GM18505 (cell line): ENCODE results near the gene DRG2.

ENCODE experiments used
- ATAC-seq: cut with Tn5 transposase; IDR thresholded peaks from one replicate; pipeline ENCODE4 v1.9.1; 2021; ENCODE audit not compliant: unreplicated experiment
- POLR2A ChIP-seq: IDR thresholded peaks from 4 replicates; pipeline ENCODE4 v1.6.1; 2011; ENCODE audit warnings: borderline replicate concordance; ENCODE audit not compliant: insufficient read depth, insufficient read length; ENCODE audit errors: extremely low read depth

Gene DRG2

DNA sequence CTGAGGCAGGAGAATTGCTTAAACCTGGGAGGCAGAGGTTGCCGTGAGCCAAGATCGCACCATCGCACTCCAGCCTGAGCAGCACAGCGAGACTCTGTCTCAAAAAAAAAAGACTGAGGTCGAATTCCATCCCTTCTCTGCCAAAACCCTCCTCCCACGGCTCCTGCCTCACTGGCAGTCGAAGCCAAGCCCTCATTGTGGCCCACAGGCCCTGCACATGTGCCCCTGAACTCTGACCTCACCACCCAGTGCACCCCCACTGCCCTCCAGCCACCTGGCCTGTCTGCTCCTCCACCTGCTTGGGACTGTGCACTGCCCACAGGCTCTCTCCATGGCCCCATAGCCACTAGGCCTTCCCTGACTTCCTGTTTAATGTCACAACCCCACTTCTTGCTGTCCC lies 27.8 kb downstream of the DRG2 start:
- no peak for ATAC-seq

DNA sequence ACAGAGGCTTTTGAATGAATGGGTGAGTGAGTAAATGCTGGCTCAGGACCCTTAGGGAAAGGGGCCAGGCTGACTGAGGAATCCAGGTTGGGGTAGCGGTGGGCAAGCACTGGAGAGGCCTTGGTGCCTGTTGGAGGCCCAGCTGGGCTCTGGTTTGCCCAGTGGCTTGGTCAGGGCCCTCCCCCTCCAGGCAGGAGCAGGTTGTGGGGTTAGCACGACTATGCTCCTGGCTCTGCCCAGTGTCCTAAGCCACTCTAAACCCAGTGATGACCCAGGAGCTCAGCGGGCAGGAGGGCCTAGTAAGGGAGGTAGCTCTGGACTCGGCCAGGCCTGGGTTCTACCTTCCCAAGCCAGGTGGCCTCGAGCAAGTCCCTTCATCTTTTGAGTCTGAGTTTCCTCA lies 28.3 kb downstream of the DRG2 start:
- no peak for TF ChIP-seq POLR2A
- ATAC-seq = no peak

More for the DNA sequence above, 27.8 kb downstream of the DRG2 start:
- no peak for TF ChIP-seq POLR2A

DNA sequence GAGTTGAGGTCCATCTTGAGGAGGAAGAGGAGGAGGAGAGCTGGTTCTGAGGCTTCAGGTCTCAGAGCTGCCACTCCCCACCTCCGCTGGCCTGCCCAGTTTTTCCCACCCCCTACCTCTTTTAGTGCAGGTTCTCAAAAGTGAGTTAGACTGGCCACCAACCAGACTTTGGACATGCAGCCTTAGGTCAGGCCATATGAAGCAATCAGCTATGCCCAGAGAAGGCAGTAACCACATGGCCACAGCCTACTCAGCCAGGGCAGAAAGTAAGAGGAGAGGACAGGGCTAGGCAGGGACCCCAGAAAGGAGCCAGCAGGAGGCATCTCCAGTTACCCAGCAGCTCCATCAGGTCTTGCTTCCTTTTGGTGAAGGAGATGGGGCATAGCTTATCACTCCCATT lies 29.8 kb downstream of the DRG2 start:
- ATAC-seq = no peak
- no peak for TF ChIP-seq POLR2A

DNA sequence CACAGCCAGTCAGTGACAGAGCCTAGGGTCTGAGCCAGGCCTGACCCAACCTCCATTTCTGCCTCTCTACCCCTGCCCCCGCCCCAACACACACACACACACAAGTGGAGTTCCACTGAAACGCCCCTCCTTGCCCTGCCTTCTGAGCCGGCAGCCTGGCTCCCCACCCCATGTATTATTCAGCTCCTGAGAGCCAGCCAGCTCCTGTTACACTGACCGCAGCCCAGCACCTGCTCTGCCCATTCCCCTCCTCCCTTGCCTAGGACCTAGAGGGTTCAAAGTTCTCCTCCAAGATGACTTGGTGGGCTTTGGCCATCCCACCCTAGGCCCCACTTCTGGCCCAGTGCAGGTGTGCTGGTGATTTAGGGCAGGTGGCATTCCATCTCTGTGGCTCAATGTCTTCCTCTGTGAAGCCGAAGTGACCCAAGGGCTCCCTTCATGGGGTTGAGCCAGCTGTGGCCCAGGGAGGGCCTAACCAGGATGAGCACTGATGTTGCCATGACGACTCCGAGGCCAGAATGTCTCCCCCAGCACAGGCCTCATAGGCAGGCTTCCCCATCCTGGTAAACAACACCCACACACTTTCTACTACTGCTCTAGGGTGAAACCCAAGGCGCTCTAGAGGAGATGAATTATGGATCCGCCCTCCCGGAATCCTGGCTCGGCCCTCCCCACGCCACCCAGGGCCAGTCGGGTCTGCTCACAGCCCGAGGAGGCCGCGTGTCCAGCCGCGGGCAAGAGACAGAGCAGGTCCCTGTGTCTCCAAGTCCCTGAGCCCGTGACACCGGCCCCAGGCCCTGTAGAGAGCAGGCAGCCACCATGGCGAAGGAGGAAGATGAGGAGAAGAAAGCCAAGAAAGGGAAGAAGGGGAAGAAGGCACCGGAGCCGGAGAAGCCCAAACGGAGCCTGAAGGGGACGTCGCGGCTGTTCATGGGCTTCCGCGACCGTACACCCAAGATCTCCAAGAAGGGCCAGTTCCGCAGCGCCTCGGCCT lies 30.5 kb downstream of the DRG2 start:
- no peak for ATAC-seq
- TF ChIP-seq POLR2A = no peak

DNA sequence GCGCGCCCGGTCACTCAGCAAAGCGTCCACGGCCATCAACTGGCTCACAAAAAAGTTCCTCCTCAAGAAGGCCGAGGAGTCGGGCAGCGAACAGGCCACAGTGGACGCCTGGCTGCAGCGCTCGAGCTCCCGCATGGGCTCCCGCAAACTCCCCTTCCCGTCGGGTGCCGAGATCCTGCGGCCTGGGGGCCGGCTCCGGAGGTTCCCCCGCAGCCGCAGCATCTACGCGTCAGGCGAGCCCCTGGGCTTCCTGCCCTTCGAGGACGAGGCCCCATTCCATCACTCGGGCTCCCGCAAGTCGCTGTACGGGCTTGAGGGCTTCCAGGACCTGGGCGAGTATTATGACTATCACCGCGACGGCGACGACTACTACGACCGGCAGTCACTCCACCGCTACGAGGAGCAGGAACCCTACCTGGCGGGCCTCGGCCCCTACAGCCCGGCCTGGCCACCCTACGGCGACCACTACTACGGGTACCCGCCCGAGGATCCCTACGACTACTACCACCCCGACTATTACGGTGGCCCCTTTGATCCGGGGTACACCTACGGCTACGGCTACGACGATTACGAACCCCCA lies 31.5 kb downstream of the DRG2 start:
- TF ChIP-seq POLR2A = no peak
- ATAC-seq = no peak

DNA sequence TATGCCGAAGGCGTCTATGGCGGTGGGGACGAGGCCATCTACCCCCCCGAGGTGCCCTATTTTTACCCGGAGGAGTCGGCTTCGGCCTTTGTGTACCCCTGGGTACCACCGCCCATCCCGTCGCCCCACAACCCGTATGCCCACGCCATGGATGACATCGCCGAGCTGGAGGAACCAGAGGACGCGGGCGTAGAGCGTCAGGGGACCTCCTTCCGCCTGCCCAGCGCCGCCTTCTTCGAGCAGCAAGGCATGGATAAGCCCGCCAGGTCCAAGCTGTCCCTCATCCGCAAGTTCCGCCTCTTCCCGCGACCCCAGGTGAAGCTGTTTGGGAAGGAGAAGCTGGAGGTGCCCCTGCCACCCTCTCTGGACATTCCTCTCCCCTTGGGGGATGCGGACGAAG lies 32.2 kb downstream of the DRG2 start:
- no peak for ATAC-seq
- no peak for TF ChIP-seq POLR2A

DNA sequence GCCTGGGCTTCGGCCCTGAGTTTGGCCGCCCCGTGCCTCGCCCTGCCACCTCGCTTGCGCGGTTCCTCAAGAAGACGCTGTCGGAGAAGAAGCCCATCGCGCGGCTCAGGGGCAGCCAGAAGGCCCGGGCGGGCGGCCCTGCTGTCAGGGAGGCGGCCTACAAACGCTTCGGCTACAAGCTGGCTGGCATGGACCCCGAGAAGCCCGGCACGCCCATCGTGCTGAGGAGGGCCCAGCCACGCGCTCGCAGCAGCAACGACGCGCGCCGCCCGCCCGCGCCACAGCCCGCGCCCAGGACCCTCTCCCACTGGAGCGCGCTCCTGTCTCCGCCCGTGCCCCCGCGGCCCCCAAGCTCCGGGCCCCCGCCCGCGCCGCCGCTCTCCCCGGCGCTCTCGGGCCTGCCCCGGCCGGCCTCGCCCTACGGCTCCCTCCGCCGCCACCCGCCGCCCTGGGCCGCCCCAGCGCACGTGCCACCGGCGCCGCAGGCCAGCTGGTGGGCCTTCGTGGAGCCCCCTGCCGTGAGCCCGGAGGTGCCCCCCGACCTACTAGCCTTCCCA lies 32.8 kb downstream of the DRG2 start:
- no peak for ATAC-seq
- TF ChIP-seq POLR2A = no peak

DNA sequence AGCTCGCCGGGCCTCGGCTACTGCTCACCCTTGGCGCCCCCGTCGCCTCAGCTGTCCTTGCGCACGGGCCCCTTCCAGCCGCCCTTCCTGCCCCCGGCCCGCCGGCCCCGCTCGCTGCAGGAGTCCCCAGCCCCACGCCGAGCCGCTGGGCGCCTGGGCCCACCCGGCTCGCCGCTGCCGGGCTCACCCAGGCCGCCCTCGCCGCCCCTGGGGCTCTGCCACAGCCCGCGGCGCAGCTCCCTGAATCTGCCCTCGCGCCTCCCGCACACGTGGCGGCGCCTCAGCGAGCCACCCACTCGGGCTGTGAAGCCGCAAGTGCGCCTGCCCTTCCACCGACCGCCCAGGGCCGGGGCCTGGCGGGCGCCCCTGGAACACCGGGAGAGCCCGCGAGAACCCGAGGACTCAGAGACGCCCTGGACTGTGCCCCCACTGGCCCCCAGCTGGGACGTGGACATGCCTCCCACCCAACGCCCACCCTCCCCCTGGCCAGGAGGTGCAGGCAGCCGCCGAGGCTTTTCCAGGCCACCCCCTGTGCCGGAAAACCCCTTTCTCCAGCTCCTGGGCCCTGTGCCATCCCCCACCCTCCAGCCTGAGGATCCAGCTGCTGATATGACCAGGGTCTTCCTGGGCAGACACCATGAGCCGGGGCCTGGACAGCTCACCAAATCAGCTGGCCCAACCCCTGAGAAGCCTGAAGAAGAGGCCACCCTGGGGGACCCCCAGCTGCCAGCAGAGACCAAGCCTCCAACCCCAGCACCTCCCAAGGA lies 33.6 kb downstream of the DRG2 start:
- no peak for TF ChIP-seq POLR2A
- ATAC-seq = no peak

DNA sequence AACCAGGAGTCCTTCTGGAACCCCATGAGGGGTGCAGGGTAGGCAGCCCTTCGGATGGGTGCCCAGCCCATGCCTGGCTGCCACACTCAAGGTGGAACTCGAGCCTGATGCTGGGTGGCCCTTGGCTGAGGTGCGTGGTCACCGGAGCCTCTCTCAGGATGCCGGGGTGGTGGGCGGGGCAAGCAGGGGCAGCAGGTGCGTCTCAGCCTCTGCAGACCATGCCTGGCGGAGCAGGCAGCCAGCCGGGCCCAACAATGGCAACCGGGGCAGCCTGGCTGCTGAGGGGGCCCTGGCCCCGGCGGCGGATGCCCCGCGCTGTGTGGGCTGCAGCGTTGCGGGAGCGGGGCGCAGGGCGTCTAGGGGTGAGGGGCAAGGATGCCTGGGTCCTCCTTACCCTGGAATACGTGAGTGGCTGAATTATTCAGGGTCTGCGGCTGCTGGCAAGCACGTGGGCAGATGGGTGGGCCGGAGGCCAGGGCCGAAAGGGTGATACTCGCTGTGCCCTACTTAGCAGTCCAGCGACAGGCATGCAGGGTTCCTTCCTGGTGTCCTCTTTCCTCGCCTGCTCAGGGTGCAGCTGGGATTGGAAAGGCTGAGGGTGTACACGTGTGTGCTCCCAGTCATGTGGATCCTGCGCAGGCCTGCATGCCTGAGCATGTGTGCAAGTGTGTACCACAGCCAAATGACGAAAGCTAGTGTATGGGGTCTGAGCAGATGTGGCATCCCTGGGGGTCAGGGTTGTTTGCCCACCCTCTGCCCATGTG lies 35.4 kb downstream of the DRG2 start:
- no peak for TF ChIP-seq POLR2A
- no peak for ATAC-seq

DNA sequence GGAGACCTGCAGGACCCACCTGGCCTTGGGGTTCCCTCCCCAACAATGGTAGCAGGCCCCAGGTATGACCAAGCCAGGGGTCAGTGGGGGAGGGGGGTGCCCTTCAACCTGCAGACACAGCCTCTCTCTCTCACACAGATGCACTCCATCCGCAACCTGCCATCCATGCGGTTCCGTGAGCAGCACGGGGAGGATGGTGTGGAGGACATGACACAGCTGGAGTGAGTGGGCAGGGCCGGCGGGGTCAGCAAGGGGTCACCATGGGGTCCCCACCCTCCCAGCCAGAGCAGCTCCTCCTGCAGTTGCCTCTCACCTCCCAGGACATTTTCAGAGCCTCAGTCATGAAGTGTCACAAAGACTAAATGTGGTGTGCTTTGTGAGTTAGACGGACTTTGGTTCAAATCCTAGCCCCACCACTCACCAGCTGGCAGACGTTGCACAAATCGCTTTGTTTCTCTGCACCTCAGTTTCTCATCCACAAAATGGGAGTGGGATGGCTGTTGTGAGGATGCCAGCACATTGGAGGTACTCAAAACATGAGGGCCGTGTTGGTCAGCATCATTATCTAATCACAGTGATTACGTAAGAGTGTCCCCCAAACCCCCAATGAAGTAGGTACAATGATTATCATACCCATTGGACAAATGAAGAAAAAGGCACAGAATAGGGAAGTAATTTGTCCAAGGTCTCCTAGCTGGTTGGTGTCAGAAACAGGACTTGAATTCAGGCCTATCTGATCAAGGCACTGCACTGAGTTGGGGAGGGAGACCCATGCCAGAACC lies 36.8 kb downstream of the DRG2 start:
- no peak for TF ChIP-seq POLR2A
- no peak for ATAC-seq

DNA sequence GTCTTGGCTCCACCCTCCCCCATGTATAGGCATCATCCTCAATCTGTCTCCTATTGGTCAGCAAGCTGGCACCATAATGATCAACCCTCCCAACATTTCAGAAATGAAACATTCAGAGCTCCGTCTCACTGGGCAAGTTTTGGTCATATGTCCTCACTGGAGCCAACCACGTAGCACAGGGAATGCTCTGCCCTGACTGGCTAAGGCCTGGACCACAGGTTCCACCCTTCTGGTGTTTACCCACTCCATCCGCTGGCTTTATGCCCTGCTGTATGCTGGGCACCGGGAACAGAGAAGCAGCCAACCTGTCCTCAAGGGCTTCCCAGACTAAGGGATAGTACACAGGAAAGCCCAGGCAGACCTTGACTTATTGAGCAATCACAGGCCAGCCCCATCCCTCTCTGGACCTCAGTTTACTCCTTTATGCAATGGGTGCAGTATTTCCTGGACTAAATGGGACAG lies 41.3 kb downstream of the DRG2 start:
- ATAC-seq = no peak
- no peak for TF ChIP-seq POLR2A

DNA sequence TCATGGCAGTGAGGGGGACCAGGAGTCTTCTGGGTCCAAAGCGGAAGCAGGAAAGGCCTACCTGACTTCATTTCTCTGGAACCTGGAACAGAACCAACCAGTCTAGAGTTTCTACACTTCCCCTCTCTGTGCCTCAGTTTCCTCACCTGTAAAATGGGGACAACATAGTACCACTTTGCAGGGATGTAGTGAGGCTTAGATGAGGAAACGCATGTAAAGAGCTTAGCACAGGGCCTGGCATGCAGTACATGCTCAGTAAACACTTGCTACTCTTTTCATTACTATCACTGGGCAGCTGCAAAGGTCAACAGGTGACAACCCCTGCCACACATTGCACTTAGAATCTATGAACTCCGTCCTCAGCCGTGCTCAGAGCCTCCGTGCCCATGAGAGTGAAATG lies 45.0 kb downstream of the DRG2 start:
- TF ChIP-seq POLR2A = no peak
- ATAC-seq = no peak
